Colonic mucosa (tissue), 4 donors: ENCODE data around the gene KRTAP10-2. TPM values are rescaled to one million over a fixed set of nuclear protein-coding genes. Genes with fewer than 3 reads are reported as not detected.
"Not testable (repeated sequence)": the region's sequence is repeated elsewhere in the genome, so short reads cannot be mapped to it uniquely, and the experiment has no call there.

Source experiments
- DNase-seq: peaks from one replicate; pipeline ENCODE4 v3.0.0-alpha.2; 2020
- H3K27ac ChIP-seq: fragments of 200-600 bp; one replicate; pipeline ENCODE4 v1.8.0; 2021
- H3K27me3 ChIP-seq: fragments of 200-600 bp; one replicate; pipeline ENCODE4 v1.8.0; 2021
- H3K36me3 ChIP-seq: fragments of 200-600 bp; one replicate; pipeline ENCODE4 v1.8.0; 2021
- H3K4me1 ChIP-seq: fragments of 200-600 bp; one replicate; pipeline ENCODE4 v1.8.0; 2021; ENCODE audit warnings: mild to moderate bottlenecking
- H3K4me3 ChIP-seq: fragments of 200-600 bp; one replicate; pipeline ENCODE4 v1.8.0; 2021
- H3K9ac ChIP-seq, 2 donors: one replicate each; pipeline ENCODE4 v1.7.0; 2013; ENCODE audit warnings: control low read depth in 2 of 2, low read depth in 2 of 2, low read length in 2 of 2
- H3K9me3 ChIP-seq: fragments of 200-600 bp; one replicate; pipeline ENCODE4 v1.8.0; 2021
- CTCF ChIP-seq: fragments of 200-600 bp; IDR thresholded peaks from one replicate; pipeline ENCODE4 v1.8.0; 2022; ENCODE audit warnings: antibody characterized with exemption, mild to moderate bottlenecking
- intact Hi-C: fragments of 100-400 bp; cut with DNase I; formaldehyde crosslinking; loops from one replicate; pipeline ENCODE4 v1.14.1; 2022
- total RNA-seq, 2 donors: library from RNA; stranded (reverse); fragmentation: NEBNext Ultra II Directional in 1 of 2; extraction: Animal tissue kit (Norgen Biotek cat#: 25700) in 1 of 2; gene quantifications; one replicate each; pipeline ENCODE4 v1.2.1, GENCODE V29; 2021
- donor health status: healthy.
- donor health status: DM: no; HTN: no; CAD: no.
- donor health status: DM: no; HTN: no; CAD: no.

The KRTAP10-2 gene
- total RNA-seq, 2 donors from 2014 or later: not detected

DNA sequence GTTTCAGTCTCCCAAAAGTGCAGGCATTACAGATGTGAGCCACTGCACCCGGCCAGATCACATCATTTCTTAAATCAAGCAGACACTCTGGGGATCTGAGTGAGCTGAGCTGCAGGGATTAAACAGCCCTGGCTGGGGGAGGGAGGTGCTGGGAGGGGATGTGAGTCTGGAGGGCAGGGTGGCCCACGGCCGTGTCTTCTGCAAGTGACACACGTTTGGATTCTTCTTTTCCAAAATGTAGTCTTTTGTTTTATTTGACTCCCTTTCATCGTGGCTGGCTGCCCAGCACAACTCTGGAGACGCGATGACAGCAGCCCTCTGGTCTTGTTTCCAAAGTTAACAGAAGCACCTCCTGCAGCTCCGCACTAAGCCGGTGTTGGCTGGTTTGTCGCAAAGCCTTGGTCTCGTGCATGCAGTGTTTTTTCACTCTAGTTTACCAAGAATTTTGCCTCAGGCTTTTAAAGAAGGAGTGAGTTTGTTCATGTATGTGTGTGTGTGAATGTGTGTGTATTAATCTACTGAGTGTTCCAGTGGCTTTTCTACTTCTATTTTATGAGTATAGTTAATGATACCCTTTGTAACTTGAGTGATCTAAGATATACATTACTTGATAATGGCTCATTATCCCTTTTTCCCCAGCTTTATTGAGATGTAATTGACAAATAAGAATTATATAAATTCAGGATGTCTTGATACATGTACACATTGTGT, 31.9 kb upstream of the KRTAP10-2 start:
- H3K4me1 ChIP-seq: no peaks in the 10 kb centered on the region
- no peak for TF ChIP-seq CTCF
- no peaks in the 10 kb centered on the region for H3K9me3 ChIP-seq
- no peak overlapping the region for H3K27ac ChIP-seq
- H3K36me3 ChIP-seq: no peaks in the 10 kb centered on the region
- DNase-seq: no peak
- no peak overlapping the region for H3K9ac ChIP-seq
- intact Hi-C loops: no loop called here
- no peak overlapping the region for H3K4me3 ChIP-seq
- H3K27me3 ChIP-seq: no peaks in the 10 kb centered on the region

DNA sequence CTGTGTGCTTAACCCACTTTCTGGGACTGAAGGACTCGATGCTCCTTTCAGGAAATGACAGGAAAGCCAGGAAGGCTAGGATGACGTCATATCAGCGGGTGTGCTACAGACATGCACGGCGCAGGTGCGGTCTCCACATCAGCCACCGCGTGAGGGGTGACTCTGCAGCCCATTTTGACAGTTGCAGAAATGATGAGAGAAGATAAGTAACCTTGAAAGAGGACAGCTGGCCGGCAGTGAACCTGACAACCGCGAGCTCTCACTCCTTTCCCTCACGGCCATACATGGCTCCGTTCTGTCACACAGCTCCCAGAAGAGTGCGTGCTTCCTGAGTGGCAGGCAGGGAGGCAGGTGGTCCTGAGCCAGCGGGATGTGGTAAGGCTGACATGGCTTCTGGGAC, 30.8 kb upstream of the KRTAP10-2 start:
- no peak for DNase-seq
- TF ChIP-seq CTCF: no peak
- H3K27me3 ChIP-seq: no peaks in the 10 kb centered on the region
- H3K4me3 ChIP-seq: no peak overlapping the region
- no peaks in the 10 kb centered on the region for H3K9me3 ChIP-seq
- H3K27ac ChIP-seq: no peak overlapping the region
- no peak overlapping the region for H3K9ac ChIP-seq
- H3K4me1 ChIP-seq: no peaks in the 10 kb centered on the region
- H3K36me3 ChIP-seq: no peaks in the 10 kb centered on the region
- intact Hi-C loops: no loop called here

DNA sequence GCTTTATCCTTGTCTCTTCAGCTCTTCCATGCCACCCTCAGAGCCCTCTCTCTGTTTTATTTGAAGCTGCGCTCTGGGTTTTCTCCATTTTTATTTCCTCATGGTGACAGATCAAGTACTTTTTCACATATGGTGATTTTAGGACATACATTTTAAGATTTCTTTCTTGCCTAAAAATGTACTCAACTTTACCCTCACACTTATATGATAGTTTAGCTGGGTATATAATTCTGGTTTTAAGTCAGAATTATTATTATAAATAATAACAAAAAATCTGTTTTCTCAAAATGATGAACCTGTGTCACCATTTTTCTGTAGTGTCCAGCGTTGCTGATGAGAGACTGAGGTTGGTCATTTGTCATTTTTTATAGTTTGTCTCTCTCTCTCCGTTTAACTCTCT, 29.9 kb upstream of the KRTAP10-2 start:
- no peak overlapping the region for H3K9ac ChIP-seq
- H3K4me1 ChIP-seq: no peaks in the 10 kb centered on the region
- no peak for TF ChIP-seq CTCF
- H3K4me3 ChIP-seq: no peak overlapping the region
- H3K27me3 ChIP-seq: no peaks in the 10 kb centered on the region
- H3K27ac ChIP-seq: no peak overlapping the region
- no peaks in the 10 kb centered on the region for H3K36me3 ChIP-seq
- DNase-seq: no peak
- H3K9me3 ChIP-seq: no peaks in the 10 kb centered on the region
- intact Hi-C loops: no loop called here

DNA sequence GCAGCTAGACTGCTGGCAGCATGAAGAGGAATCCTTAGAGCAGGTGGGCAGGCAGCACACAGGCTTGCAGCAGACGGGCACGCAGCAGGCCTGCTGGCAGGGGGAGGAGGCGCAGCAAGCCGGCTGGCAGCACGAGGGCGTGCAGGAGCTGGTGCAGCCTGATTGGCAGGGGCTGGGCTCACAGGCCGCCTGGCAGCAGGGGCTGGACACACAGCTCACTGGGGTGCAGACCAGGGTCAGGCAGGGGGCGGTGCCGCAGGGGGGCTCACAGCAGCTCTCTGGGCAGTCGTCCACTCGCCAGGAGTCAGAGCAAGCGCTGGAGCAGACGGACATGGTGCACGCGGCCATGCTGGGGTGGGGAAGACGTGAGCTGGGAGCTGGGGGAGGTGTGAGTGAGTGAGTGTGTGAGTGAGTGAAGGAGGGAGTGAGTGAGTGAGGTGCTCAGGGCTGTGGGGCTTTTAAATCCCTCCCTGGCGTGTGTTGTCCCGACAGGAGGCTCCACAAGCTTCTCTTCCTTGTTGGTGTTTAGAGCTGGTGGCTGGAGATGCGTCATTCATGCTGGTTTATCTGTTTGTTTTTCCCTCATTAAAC, 29.0 kb upstream of the KRTAP10-2 start, which contains the start of gene KRTAP10-5:
KRTAP10-5 (minus strand) TSS at position 374 of the 591 bp plus-strand sequence; CDS start at position 348, 26 bp downstream.
- DNase-seq, H3K36me3 ChIP-seq, H3K4me1 ChIP-seq, intact Hi-C loops, H3K9me3 ChIP-seq, H3K27me3 ChIP-seq, H3K27ac ChIP-seq, H3K4me3 ChIP-seq, H3K9ac ChIP-seq: not testable (repeated sequence)

- intact Hi-C loops: no loop called here
- no peak for TF ChIP-seq CTCF
- H3K9ac ChIP-seq: no peak overlapping the region
Measured at GRCh38 chr21:44579833-44580144, 28.5 kb upstream of the KRTAP10-2 start.

More at GRCh38 chr21:44579833-44580144, 28.5 kb upstream of the KRTAP10-2 start:
- Histone ChIP-seq H3K27ac (no peak overlapping the region), H3K4me1 (no peaks in the 10 kb centered on the region), H3K9me3 (no peaks in the 10 kb centered on the region), H3K4me3 (no peak overlapping the region), H3K36me3 (no peaks in the 10 kb centered on the region), H3K27me3 (no peaks in the 10 kb centered on the region)
- no peak for DNase-seq
